Measurements from ENCODE around the gene PFDN5.
A peak's percentile ranks its signal among the peaks of the same experiment; 100 is the strongest.
"Not testable (repeated sequence)": the region's sequence is repeated elsewhere in the genome, so short reads cannot be mapped to it uniquely, and the experiment has no call there.

PFDN5 gene

GRCh38 chr12:53287741-53288216 lies 7.6 kb upstream of the PFDN5 start:
- peak; percentile 50 for DNase-seq (ENCODE audit: low spot score)

GRCh38 chr12:53288322-53288721 lies 7.0 kb upstream of the PFDN5 start:
- DNase-seq (ENCODE audit: low spot score) = no peak

GRCh38 chr12:53289891-53290290 lies 5.5 kb upstream of the PFDN5 start:
- DNase-seq (ENCODE audit: low spot score) = no peak

- no peak for DNase-seq (ENCODE audit: low spot score)
Measured at GRCh38 chr12:53290661-53291060, 4.7 kb upstream of the PFDN5 start.

GRCh38 chr12:53292426-53292825 lies 2.9 kb upstream of the PFDN5 start:
- no peak for DNase-seq (ENCODE audit: low spot score)

GRCh38 chr12:53295891-53296219 lies 513 bp downstream of the PFDN5 start:
- no peak for DNase-seq (ENCODE audit: low spot score)

- DNase-seq (ENCODE audit: low spot score) = not testable (repeated sequence)
Measured at GRCh38 chr12:53297106-53297505, 1.8 kb downstream of the PFDN5 start.

GRCh38 chr12:53298164-53298563 lies 2.8 kb downstream of the PFDN5 start:
- DNase-seq (ENCODE audit: low spot score) = no peak

- peak; percentile 56 for DNase-seq (ENCODE audit: low spot score)
Measured at GRCh38 chr12:53299101-53299453, 3.7 kb downstream of the PFDN5 start.

- peak; percentile 79 for DNase-seq (ENCODE audit: low spot score)
Measured at GRCh38 chr12:53299454-53300180, 4.3 kb downstream of the PFDN5 start, which contains the start of gene MYG1. Gene MYG1 (plus strand): TSS chr12:53299695. CDS start chr12:53299738, 43 bp downstream.

GRCh38 chr12:53300187-53300586 lies 4.8 kb downstream of the PFDN5 start:
- DNase-seq (ENCODE audit: low spot score) = no peak

- DNase-seq (ENCODE audit: low spot score) = no peak
Measured at GRCh38 chr12:53302903-53303302, 7.6 kb downstream of the PFDN5 start.

GRCh38 chr12:53306826-53307225 lies 11.5 kb downstream of the PFDN5 start:
- DNase-seq (ENCODE audit: low spot score) = no peak

- no peak for DNase-seq (ENCODE audit: low spot score)
Measured at GRCh38 chr12:53308276-53308675, 12.9 kb downstream of the PFDN5 start.

GRCh38 chr12:53313996-53314395 lies 18.7 kb downstream of the PFDN5 start:
- no peak for DNase-seq (ENCODE audit: low spot score)

- no peak for DNase-seq (ENCODE audit: low spot score)
Measured at GRCh38 chr12:53320352-53321195, 25.2 kb downstream of the PFDN5 start.

GRCh38 chr12:53324113-53324778 lies 28.9 kb downstream of the PFDN5 start:
- DNase-seq (ENCODE audit: low spot score) = no peak

- peak; percentile 88 for DNase-seq (ENCODE audit: low spot score)
Measured at GRCh38 chr12:53324779-53325510, 29.6 kb downstream of the PFDN5 start.

GRCh38 chr12:53325511-53326061 lies 30.2 kb downstream of the PFDN5 start:
- peak; percentile 63 for DNase-seq (ENCODE audit: low spot score)

- no peak for DNase-seq (ENCODE audit: low spot score)
Measured at GRCh38 chr12:53326460-53327185, 31.3 kb downstream of the PFDN5 start.

- no peak for DNase-seq (ENCODE audit: low spot score)
Measured at GRCh38 chr12:53327435-53328042, 32.2 kb downstream of the PFDN5 start.
